ENCODE data around the gene KIFC3.
A peak's percentile ranks its signal among the peaks of the same experiment; 100 is the strongest.
"Not testable (repeated sequence)": the region's sequence is repeated elsewhere in the genome, so short reads cannot be mapped to it uniquely, and the experiment has no call there.

Gene KIFC3

DNA sequence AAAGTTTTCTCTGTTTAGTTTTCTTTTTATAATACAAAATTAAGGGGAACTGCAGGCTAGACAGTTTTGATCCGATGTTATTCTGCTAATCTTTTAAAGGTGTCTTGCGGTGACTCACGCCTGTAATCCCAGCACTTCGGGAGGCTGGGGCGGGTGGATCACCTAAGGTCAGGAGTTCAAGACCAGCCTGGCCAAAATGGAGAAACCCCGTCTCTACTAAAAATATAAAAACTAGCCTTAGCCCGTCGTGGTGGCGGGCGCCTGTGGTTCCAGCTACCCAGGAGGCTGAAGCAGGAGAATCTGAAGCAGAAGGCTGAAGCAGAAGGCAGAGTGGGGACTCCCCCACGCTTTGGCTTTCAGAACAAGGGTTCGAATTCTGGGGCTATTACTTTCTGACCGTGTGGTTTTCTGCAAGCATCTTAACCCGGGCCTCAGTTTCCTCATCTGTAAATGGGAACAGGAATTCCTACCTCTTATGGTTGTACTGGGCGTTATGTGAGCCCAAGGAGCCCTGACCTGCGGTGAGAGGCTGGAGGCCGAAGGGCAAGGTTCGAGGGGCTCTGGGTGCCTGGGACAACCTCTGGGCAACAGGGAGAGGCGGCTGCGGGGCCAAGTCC, 67.9 kb downstream of the KIFC3 start:
- DNase-seq: no peak

DNA sequence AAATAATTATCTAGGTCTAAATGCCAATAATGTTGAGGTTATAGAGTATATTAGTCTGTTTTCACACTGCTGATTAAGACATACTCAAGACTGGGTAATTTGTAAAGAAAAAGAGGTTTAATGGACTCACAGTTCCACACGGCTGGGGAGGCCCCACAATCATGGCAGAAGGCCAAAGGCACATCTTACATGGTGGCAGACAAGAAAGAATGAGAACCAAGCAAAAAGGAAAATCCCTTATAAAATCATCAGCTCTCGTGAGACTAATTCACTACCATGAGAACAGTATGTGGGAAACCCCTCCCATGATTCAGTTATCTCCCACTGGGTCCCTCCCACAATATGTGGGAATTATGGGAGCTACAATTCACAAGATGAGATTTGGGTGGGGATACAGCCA, 69.6 kb downstream of the KIFC3 start:
- DNase-seq: no peak

DNA sequence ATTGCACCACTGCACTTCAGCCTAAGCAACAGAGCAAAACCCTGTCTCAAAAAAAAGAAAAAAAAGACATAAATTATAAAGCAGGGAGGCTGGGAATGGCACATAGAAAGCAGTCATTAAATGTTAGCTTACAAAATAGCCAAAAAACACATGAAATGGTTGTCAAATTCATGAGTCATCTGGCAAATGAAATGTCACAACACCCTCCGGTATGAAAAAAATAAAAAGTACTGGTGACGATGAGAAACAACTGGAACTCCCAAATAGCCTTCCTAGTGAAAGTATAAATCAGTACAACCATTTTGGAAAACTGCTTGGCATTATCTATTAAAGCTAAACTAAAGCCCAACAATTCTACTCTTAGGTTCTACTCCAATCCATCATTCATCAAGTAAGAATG, 70.3 kb downstream of the KIFC3 start:
- no peak for DNase-seq

DNA sequence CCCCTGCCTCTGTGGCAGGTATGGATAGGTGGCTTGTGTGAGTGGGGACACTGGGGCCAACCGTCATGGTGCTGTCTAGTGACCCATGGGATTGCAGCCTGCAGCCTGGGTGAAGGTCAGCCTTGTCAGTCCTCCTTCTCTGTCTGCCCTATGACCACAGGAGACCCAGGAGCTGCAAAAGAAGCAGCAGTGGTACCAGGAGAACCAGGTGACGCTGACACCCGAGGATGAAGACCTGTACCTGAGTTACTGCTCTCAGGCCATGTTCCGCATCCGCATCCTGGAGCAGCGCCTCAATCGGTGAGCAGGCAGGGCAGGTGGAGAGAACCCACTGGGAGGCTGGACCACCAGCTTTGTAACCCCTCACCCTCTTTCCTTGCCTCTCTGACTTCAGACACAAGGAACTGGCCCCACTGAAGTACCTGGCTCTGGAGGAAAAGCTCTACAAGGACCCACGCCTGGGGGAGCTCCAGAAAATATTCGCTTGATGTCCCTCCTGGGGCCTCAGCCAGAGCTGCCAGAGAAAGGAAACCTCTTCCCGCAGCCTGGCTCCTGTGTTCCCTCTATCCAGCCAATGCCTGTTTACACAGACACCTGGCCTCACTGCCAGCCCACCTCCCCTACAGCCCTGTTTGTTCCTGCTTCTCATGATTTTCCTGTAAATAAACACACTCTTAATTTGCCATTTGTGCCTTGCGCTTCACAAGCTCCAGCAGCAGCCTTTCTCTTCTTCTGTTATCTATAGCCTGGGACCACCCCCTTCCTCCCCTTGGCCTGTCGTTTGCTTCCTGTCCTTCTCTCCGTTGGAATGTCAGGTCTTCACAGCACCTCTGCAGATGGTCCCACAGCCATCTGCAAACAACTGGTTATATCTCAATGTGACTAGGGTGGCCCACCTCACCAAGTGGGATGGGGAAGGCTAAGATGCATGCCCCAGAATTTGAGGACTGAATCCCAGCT, 71.2 kb downstream of the KIFC3 start:
- no peak for DNase-seq

DNA sequence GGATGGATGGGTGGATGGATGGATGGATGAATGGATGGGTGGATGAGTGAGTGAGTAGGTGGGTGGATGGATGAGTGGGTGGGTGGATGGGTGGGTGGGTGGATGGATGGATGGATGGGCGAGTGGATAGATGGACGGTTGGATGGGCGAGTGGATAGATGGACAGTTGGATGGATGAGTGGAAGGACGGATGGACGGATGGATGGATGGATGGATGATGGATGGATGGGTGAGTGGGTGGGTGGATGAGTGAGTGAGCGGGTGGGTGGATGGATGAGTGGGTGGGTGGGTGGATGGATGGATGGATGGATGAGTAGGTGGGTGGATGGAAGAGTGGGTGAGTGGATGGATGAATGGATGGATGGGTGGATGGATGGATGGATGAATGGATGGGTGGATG, 72.4 kb downstream of the KIFC3 start:
- not testable (repeated sequence) for DNase-seq

DNA sequence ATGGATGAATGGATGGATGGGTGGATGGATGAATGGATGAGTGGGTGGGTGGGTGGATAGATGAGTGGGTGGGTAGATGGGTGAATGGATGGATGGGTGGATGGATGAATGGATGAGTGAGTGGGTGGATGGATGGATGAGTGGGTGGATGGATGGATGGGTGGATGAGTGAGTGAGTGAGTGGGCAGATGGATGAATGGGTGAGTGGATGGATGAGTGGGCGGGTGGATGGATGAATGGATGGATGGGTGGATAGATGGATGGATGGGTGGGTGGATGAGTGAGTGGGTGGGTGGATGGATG, 73.2 kb downstream of the KIFC3 start:
- DNase-seq: no peak

DNA sequence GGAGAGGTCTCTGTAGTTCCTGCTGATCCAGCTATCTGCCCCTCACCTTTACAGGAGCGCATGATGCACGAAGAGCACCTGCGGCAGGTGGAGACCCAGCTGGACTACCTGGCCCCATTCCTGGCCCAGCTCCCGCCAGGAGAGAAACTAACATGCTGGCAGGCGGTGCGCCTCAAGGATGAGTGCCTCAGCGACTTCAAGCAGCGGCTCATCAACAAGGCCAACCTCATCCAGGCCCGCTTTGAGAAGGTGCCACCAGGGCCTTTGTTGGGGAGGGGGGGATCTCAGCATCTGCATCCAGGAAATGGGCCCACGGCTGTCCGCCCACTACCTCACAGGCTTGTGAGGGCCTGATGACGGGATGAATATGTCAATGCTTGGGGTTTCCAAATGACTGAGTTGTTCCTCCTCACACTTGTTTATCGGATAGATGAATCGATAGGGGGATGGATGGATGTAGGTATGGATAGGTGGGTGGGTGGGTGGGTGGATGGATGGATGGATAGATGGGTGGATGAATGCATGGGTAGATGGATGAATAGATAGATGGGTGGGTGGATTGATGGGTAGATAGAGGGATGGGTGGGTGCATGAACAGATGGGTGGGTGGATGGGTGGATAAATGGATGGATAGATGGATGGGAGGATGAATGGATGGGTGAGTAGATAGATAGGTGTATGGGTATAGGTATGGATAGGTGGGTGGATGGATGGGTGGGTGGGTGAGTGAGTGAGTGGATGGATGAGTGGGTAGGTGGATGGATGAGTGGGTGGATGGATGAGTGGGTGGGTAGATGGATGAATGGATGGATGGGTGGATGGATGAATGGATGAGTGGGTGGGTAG, 73.7 kb downstream of the KIFC3 start:
- DNase-seq: peak; percentile 8

DNA sequence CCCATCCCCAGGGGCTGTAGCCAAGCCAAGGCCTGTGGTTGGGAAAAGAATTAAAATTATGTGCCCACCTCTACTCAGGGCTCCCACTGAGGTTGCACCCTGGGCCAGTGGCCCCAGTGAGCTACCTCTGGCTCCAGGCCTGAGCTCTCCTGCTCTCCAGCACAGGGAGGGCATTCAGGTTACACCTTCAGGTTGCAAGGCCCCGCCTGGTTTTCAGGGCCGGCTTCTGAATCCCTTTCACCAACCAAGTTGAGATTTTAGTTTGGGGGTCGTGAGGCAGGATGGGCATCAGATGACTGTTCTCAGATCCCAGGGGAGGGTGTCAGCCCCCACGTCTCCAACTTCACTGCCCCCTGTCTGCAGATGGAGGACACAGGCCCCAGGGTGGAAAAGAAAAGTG, 74.7 kb downstream of the KIFC3 start:
- DNase-seq: no peak

DNA sequence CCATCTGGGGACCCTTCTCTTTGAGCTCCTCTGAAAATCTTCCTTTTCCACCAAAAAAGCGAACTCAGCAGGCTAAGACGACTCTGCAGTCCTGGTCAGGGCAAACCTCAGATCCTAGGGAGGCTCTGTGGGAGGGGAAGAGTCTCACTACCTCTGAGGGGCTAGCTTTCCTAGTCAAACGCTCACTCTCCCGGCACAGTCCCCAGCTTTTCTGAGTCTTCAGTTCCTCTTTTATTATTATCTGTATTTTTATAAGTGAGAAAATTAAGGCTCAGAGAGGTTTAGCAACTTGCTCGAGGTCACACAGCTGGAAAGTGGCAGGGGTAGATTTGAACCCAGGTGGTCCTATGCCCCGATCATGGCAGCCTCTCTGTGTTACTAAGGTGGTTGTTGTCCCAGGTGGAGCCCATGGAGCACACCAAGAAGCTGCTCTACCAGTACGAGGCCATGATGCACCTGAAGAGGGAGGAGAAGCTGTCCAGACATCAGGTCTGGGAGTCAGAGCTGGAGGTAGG, 75.8 kb downstream of the KIFC3 start:
- no peak for DNase-seq

DNA sequence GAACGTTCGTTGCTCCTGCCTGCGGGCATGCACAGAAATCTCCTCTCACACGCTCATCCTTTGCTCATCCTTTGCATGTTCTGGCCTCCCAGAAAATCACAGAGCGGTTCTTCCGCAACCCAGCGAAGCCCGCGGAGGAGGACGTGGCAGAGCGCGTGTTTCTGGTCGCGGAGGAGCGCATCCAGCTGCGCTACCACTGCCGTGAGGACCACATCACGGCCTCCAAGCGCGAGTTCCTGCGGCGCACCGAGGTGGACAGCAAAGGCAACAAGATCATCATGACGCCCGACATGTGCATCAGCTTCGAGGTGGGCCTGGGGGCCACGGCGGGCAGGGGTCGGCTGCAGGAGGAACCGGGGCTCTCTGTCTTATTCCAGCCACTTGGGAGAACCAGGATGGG, 76.3 kb downstream of the KIFC3 start:
- DNase-seq: no peak

DNA sequence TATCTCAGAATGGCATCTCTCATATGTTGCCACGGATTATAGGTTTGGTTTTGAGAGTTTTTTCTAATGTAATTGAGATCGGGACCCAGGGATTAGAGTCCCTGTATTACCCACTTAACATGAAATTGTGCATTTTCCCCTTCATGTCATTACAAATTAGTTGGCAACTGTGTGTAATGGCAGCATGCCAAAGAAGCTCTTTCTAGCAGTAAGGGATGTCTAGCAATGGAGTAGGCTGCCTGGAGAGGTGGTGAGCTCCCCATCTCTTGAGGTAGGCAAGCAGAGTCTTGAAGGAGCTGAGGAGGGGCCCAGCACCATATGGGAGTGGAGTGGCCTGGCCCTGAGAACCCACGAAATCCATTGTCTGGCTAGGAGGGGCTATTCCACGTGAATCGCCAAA, 76.7 kb downstream of the KIFC3 start:
- no peak for DNase-seq

DNA sequence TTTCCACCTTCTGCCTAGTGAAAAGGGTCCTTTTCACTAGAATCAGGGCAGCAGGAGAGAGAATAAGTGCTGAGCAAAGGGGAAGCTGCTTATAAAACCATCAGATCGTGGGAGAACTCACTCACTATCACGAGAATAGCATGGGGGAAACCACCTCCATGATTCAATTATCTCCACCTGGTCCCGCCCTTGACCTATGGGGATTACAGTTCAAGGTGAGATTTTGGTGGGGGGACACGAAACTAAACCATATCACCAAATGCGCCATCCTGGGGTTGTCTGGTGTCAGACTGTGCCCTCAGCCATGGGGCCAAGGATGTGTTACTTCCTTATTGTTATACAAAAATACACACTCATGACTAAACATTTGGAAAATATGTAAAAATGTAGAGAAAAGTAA, 77.1 kb downstream of the KIFC3 start:
- no peak for DNase-seq

DNA sequence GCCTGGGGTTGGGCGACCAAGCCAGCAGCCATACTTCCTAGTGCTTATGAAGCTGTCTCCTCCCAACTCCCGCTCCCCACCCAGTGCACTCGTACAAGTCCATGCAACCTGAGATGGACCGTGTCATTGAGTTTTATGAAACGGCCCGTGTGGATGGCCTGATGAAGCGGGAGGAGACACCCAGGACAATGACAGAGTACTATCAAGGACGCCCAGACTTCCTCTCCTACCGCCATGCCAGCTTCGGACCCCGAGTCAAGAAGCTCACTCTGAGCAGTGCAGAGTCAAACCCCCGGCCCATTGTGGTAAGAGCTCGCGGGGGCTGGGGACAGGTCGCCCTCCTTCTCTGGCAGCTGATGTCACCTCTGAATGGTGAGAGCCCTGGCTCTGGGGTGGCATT, 77.8 kb downstream of the KIFC3 start:
- no peak for DNase-seq

DNA sequence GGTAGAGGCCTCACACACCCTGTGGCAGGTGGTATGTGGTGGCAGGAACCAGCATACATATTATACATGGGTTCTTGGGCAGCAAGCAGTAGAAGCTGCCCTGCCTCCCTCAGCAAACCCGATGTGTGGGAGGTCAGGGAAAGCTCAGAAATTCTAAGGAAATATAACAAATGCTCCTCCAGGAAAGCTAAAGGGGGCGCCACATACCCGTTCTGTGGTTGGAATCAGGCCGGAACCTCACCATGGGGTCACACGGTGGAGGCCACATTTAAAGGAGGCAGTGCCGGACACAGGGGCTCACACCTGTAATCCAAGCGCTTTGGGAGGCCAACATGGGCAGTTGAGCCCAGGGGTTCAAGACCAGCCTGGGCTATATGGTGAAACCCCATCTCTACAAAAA, 79.1 kb downstream of the KIFC3 start:
- no peak for DNase-seq

DNA sequence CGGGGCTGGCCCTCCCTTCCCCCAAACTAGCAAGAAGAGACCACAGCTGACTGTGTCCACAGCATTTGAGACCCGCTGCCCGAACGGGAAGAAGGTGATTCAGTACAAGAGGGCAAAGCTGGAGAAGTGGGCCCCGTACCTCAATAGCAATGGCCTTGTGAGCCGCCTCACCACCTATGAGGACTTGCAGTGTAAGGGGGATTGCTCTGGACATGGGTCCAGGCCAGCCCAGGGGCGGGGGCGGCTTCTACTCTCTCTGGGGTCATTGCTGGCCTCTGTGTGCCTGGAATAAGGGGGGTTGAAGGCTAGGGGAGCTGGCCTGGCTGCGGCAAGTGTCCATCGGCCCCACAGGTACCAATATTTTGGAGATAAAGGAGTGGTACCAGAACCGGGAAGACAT, 79.6 kb downstream of the KIFC3 start:
- DNase-seq: no peak

DNA sequence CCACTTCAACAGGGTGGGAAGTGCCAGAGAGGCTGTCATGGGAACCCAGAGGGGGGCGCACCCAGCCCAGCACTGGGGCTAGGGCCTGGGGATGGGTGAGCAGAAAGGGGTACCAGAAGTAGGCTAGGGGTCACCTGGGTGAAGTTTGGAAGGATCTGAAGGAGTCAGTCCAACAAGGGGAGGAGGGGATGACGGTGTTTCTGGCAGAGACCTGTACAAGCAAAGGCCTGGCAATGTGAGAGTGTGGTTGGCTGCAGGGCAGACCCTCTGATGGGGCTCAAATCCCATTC, 80.1 kb downstream of the KIFC3 start:
- no peak for DNase-seq

DNA sequence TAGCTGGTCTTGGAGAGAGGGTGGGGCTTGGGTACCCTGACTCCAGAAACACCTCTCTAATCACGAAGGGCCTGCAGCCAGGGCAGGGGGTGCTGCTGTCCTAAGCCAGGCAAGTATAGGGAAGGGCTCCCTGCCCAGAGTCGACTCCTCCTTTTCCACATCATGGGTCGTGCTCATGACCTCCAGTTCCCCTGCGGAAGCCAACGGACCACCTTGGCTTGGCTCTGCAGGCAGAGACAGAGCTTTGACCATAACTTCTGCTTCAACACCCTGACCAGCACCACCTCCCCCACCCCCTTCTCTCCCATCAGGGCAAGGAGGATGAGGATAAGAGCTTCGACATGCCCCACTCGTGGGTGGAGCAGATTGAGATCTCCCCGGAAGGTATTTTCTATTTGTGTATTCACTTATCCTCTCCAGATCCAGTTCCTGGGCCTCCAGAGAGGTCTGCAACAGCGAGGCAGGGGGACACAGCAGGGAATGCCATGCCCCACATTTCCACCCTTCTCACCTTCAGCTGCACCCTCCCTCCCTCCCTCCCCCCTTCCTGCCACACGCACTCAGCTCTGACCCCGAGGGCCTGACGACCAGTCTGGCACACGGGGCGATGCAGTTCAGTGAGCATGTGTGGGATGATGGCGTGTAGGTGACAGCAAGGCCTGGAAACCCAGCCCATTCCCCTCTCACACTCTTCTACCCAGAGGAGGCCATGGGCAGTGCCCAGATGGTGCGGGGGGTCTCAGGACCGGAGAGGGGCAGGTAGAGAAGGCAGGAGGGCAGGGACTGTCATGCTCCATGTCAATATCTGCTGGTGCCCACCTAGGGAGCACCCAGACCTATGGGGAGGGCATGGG, 80.7 kb downstream of the KIFC3 start:
- DNase-seq: no peak

DNA sequence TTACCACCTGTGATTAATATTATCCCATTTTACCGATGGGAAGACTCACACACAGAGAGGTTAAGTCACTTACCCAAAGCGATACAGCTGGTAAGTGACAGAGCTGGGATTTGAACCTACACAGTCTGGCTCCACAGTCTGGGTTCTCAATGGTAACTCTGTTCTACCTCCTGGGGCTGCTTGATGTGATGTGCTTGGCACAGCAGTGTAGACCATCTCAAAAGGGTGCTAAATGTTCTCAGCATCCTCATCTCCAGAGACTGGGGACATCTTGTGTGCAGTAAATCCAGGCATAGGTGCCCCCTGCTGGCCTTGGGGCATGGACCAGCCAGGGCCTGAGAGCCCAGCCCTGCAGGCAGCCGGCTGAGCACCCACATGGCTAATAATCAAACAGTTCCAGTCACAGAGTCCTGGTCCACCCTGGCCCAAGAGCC, 82.1 kb downstream of the KIFC3 start:
- DNase-seq: no peak

DNA sequence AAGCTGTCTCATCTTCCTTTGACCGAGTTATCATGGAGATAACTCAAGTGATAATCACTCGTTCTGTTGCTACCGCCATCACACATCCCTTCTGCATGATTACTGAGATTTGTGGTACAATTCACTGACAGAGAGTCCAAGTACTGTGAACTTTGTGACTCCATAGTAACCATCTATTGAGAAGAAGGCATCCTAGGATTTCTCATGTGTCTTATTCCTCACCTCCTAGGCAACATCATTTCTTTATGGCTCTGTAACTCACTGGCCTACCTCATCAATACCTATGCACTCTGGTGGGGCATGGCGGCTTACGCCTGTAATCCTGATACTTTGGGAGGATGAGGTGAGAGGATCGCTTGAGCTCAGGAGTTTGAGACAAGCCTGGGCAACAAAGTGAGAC, 88.2 kb downstream of the KIFC3 start:
- DNase-seq: no peak

DNA sequence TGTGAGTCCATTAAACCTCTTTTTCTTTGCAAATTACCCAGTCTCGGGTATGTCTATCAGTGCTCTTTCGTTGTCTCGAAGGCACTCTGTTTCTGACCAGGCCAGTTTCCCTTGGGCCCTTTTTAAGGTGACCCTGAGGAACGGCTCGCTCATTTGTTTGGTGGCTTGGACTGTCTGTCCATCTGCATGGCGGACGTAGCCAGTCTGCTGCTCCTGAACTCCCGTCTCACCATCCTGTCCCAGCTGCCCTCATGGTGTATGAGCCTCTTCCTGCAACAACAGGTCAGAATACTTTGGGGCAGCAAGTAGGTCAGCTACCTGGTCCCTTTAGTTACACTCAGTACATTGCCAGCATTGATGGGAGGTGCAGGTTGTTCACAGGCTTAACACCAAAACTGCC, 88.7 kb downstream of the KIFC3 start:
- no peak for DNase-seq

DNA sequence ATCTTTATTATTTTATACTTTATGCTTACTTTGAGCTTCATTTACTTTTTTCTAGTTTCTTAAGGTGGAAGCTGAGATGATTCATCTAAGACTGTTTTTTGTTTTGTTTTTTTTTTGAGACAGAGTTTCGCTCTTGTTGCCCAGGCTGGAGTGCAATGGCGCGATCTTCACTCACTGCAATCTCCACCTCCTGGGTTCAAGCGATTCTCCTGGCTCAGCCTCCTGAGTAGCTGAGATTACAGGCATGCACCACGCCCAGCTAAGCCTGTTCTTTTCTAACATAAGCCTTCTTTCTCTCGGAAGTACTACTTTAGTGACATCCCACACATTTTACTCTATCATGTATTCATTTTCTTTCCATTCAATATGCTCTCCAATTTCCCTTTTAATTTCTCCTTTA, 89.7 kb downstream of the KIFC3 start:
- not testable (repeated sequence) for DNase-seq

DNA sequence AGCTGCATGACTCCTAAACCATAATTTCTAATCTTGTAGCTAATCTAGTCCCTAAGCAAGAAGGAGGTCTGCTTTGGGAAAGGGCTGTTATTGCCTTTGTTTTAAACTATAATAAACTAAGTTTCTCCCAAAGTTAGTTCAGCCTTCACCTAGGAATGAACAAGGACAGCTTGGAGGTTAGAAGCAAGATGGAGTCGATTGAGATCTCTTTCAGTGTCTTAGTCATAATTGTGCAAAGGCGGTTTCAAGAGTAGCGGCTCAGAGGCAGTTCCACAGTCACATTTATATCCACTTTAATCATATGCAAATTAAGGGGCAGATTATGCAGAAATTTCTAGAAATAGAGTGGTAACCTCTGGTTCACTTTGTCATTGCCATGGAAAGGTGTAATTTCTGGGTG, 90.3 kb downstream of the KIFC3 start:
- DNase-seq: no peak

DNA sequence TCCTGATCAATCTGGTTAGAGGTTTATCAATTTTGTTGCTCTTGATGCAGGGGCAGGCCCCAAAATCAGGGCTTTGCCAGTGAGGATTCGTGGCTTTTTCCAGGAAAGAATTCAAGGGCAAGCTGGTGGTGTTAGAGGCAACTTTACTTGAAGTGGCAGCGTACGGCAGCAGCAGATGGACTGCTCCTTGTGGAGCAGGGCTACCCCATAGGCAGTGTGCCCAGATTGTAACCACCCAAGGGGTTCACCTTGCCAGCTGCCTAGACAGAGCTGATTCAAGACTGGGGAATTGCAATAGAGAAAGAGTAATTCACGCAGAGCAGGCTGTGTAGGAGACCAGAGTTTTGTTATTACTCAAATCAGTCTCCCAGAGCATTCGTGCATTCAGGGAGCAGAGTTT, 90.9 kb downstream of the KIFC3 start:
- DNase-seq: no peak
